GM19035 (cell line): Measurements from ENCODE around the gene AIDA.
"Not testable (repeated sequence)": the region's sequence is repeated elsewhere in the genome, so short reads cannot be mapped to it uniquely, and the experiment has no call there.

Experiments used
- ATAC-seq: cut with Tn5 transposase; IDR thresholded peaks from one replicate; pipeline ENCODE4 v1.9.1; 2021; ENCODE audit not compliant: unreplicated experiment

AIDA gene

GRCh38 chr1:222712253-222713090 lies at the start of gene AIDA, which contains the start of gene BROX:
Gene AIDA, minus strand, starts transcription at chr1:222712491. Its CDS starts 174 bp downstream, at chr1:222712317.
Gene BROX, plus strand, starts transcription at chr1:222712564. Its CDS starts 3,136 bp downstream, at chr1:222715700.
- peak; percentile 85 for ATAC-seq

- ATAC-seq, result no peak
These were observed 48.8 kb upstream of the AIDA start for GRCh38 chr1:222761083-222761482.

- ATAC-seq, result no peak
These were observed 47.3 kb upstream of the AIDA start for GRCh38 chr1:222759451-222760035.

GRCh38 chr1:222757646-222758268 lies 45.5 kb upstream of the AIDA start:
- ATAC-seq, result no peak

- no peak for ATAC-seq
These were observed 42.3 kb upstream of the AIDA start for GRCh38 chr1:222754366-222755139.

- no peak for ATAC-seq
These were observed 39.0 kb upstream of the AIDA start for GRCh38 chr1:222751255-222751654.

- ATAC-seq, result peak; percentile 87
These were observed 38.4 kb upstream of the AIDA start for GRCh38 chr1:222750651-222751050.

GRCh38 chr1:222749927-222750326 lies 37.6 kb upstream of the AIDA start:
- no peak for ATAC-seq

GRCh38 chr1:222741630-222742457 lies 29.6 kb upstream of the AIDA start:
- ATAC-seq, result not testable (repeated sequence)

GRCh38 chr1:222739929-222740328 lies 27.6 kb upstream of the AIDA start:
- ATAC-seq, result no peak

- no peak for ATAC-seq
These were observed 27.2 kb upstream of the AIDA start for GRCh38 chr1:222739465-222739864.

GRCh38 chr1:222736972-222737371 lies 24.7 kb upstream of the AIDA start, which contains the start of gene FAM177B:
Gene FAM177B, plus strand, starts transcription at chr1:222737202. Its CDS starts 9,344 bp downstream, at chr1:222746546.
- no peak for ATAC-seq

- ATAC-seq, result no peak
These were observed 24.2 kb upstream of the AIDA start for GRCh38 chr1:222736470-222736869.

GRCh38 chr1:222734740-222735139 lies 22.4 kb upstream of the AIDA start:
- ATAC-seq, result no peak

- peak; percentile 99 for ATAC-seq
These were observed 20.2 kb upstream of the AIDA start for GRCh38 chr1:222732216-222733159.

- no peak for ATAC-seq
These were observed 18.6 kb upstream of the AIDA start for GRCh38 chr1:222730866-222731265.

- no peak for ATAC-seq
These were observed 16.5 kb upstream of the AIDA start for GRCh38 chr1:222728746-222729145.

- no peak for ATAC-seq
These were observed 4.1 kb upstream of the AIDA start for GRCh38 chr1:222716393-222716792.
